Neural cell (in vitro differentiated cells): ENCODE results near the gene CACNA1C. TPM values are rescaled to one million over a fixed set of nuclear protein-coding genes. Genes with fewer than 3 reads are reported as not detected.

Source experiments
- H2AFZ ChIP-seq: fragments of 200-600, 300-800 bp; sonication (generic), shearing (Covaris generic); 2 replicates; pipeline ENCODE4 v1.6.0; 2014; ENCODE audit warnings: low read depth, mild to moderate bottlenecking, antibody characterized with exemption, low read length, moderate library complexity
- H3F3A ChIP-seq: fragments of 200-600 bp; shearing (Covaris generic); 2 replicates; pipeline ENCODE4 v1.6.1; 2016; ENCODE audit warnings: mild to moderate bottlenecking, moderate library complexity, mixed read lengths, antibody characterized with exemption, low read length; ENCODE audit not compliant: insufficient read depth, poor library complexity, severe bottlenecking
- H3K27ac ChIP-seq: fragments of 200-600, 300-800 bp; sonication (generic), shearing (Covaris generic); 2 replicates; pipeline ENCODE4 v1.5.1; 2014; ENCODE audit warnings: mild to moderate bottlenecking, low read length, moderate library complexity
- H3K27me3 ChIP-seq: fragments of 300-800, 200-600 bp; sonication (generic), shearing (Covaris generic); 2 replicates; pipeline ENCODE4 v1.6.0; 2014; ENCODE audit warnings: mild to moderate bottlenecking, low read depth, low read length, moderate library complexity; ENCODE audit not compliant: insufficient read depth
- H3K36me3 ChIP-seq: fragments of 300-800, 200-600 bp; sonication (generic), shearing (Covaris generic); 2 replicates; pipeline ENCODE4 v1.5.1; 2014; ENCODE audit warnings: mild to moderate bottlenecking, antibody characterized with exemption, low read length, moderate library complexity; ENCODE audit not compliant: insufficient read depth
- H3K4me2 ChIP-seq: fragments of 300-800, 200-600 bp; sonication (generic), shearing (Covaris generic); 2 replicates; pipeline ENCODE4 v1.6.0; 2014; ENCODE audit warnings: mild to moderate bottlenecking, low read length
- H3K4me3 ChIP-seq: fragments of 300-800, 200-600 bp; sonication (generic), shearing (Covaris generic); 2 replicates; pipeline ENCODE4 v1.5.1; 2014; ENCODE audit warnings: mild to moderate bottlenecking, low read length, moderate library complexity
- H3K79me2 ChIP-seq: fragments of 200-600 bp; shearing (Covaris generic); replicated peaks from 2 replicates; pipeline ENCODE4 v1.6.0; 2014; ENCODE audit warnings: mild to moderate bottlenecking, low read length, moderate library complexity; ENCODE audit not compliant: insufficient read depth
- H3K9ac ChIP-seq: fragments of 300-800, 200-600 bp; sonication (generic), shearing (Covaris generic); 2 replicates; pipeline ENCODE4 v1.6.1; 2016; ENCODE audit warnings: mild to moderate bottlenecking, low read length, mixed read lengths
- H3K9me2 ChIP-seq: fragments of 200-600 bp; shearing (Covaris generic); 2 replicates; pipeline ENCODE4 v1.6.1; 2016; ENCODE audit warnings: mild to moderate bottlenecking, low read length, mixed read lengths; ENCODE audit not compliant: insufficient read depth
- H3K9me3 ChIP-seq: fragments of 200-600, 300-800 bp; sonication (generic), shearing (Covaris generic); 2 replicates; pipeline ENCODE4 v1.6.1; 2016; ENCODE audit warnings: mild to moderate bottlenecking, mixed run types, low read length, moderate library complexity, mixed read lengths
- H4K20me1 ChIP-seq: fragments of 200-600 bp; shearing (Covaris generic); 2 replicates; pipeline ENCODE4 v1.6.1; 2016; ENCODE audit warnings: mild to moderate bottlenecking, mixed run types; ENCODE audit not compliant: insufficient read depth
- EP300 ChIP-seq: fragments of 450-650 bp; conservative IDR thresholded peaks from 2 replicates; pipeline ENCODE4 v1.6.1; 2014; ENCODE audit warnings: antibody characterized with exemption, mild to moderate bottlenecking, moderate library complexity; ENCODE audit not compliant: poor library complexity, severe bottlenecking
- EZH2 ChIP-seq: fragments of 200-600, 300-800 bp; shearing (Covaris generic), sonication (generic); IDR thresholded peaks from 2 replicates; pipeline ENCODE4 v1.6.1; 2014; ENCODE audit warnings: antibody characterized with exemption, low read length, borderline replicate concordance, mild to moderate bottlenecking; ENCODE audit not compliant: insufficient read depth, poor library complexity, severe bottlenecking
- MXI1 ChIP-seq: fragments of 450-650 bp; conservative IDR thresholded peaks from 2 replicates; pipeline ENCODE4 v1.6.1; 2014; ENCODE audit warnings: antibody characterized with exemption, mild to moderate bottlenecking; ENCODE audit not compliant: poor library complexity, severe bottlenecking
- POLR2AphosphoS5 ChIP-seq: IDR thresholded peaks from 2 replicates; pipeline ENCODE4 v1.6.1; 2012
- RAD21 ChIP-seq: fragments of 450-650 bp; conservative IDR thresholded peaks from 2 replicates; pipeline ENCODE4 v1.6.1; 2014; ENCODE audit warnings: antibody characterized with exemption, mild to moderate bottlenecking, moderate library complexity
- SMC3 ChIP-seq: fragments of 450-650 bp; conservative IDR thresholded peaks from 2 replicates; pipeline ENCODE4 v1.6.1; 2014; ENCODE audit warnings: antibody characterized with exemption, mild to moderate bottlenecking, moderate library complexity; ENCODE audit not compliant: poor library complexity
- TAF1 ChIP-seq: IDR thresholded peaks from 2 replicates; pipeline ENCODE4 v1.6.1; 2012; ENCODE audit warnings: low read depth
- polyA plus RNA-seq: library from polyadenylated mRNA; depleted of rRNA; stranded (reverse); fragments of >200 nt; gene quantifications from 2 replicates; pipeline ENCODE4 v1.2.3, GENCODE V29; 2014
- TF ChIP-seq, protein P1 (sequence below): fragments of 450-650 bp; IDR thresholded peaks from 2 replicates; pipeline ENCODE4 v1.5.1; 2014; ENCODE audit warnings: antibody characterized with exemption, mild to moderate bottlenecking, moderate library complexity; ENCODE audit not compliant: poor library complexity, severe bottlenecking
- TF ChIP-seq, protein P2 (sequence below): IDR thresholded peaks from 2 replicates; pipeline ENCODE4 v1.6.1; 2012; ENCODE audit warnings: borderline replicate concordance

CACNA1C gene
- polyA plus RNA-seq, 1 donor from 2014 or later, result 9.7 TPM

DNA sequence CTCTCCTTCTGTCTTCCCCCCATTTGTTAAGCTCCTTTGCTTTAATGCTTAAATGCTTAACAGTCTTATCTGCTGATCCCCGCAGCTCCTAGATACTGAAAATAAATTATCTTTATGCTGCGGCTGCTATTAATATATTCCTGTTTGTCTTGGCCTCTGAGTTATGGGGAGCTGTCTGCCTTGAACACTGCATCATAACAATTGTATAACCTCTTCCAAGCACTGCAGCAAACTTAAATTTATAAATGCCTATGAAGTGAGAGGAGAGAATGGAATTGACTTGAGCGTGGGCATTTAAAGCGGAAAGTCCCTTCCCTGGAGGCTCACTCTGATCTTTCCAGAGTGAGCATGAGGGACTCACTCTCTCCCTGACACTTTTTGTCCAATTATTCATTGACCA, 25.4 kb upstream of the CACNA1C start (continued):
- no peak for TF ChIP-seq SMC3
- TF ChIP-seq EZH2, result no peak

DNA sequence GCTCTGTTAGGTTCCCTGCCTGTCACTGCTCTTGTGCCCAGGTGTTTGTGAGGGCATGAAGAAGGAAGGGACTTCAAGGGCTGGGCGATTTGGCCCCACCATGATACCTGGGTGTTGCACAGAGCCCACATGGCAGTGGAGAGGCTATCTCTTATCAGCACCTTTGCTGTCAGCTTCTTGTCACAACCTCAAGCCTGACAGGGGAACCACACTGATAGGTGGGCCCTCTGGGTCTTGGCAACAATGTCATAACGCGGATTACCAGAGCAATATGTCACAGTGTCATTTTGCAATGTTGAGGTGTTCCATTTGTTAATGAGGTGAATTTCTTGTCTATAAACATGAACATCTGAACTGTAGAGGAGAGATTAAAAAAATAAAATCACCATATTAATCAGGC, 22.9 kb upstream of the CACNA1C start:
- H3K27me3 ChIP-seq, result no peaks in the 10 kb centered on the region
- no peak overlapping the region for H2AFZ ChIP-seq
- no peak overlapping the region for H3K9ac ChIP-seq
- TF ChIP-seq RAD21 (no peak), TAF1 (no peak), EP300 (no peak), MXI1 (no peak)
- no peak overlapping the region for H3K4me3 ChIP-seq
- no peaks in the 10 kb centered on the region for H3K9me3 ChIP-seq
- no peak overlapping the region for H3K27ac ChIP-seq
- H3K4me2 ChIP-seq, result no peak overlapping the region
- no peaks in the 10 kb centered on the region for H3K36me3 ChIP-seq
- no peaks in the 10 kb centered on the region for H3F3A ChIP-seq
- H3K9me2 ChIP-seq, result no peaks in the 10 kb centered on the region
- no peaks in the 10 kb centered on the region for H3K79me2 ChIP-seq
- no peaks in the 10 kb centered on the region for H4K20me1 ChIP-seq

DNA sequence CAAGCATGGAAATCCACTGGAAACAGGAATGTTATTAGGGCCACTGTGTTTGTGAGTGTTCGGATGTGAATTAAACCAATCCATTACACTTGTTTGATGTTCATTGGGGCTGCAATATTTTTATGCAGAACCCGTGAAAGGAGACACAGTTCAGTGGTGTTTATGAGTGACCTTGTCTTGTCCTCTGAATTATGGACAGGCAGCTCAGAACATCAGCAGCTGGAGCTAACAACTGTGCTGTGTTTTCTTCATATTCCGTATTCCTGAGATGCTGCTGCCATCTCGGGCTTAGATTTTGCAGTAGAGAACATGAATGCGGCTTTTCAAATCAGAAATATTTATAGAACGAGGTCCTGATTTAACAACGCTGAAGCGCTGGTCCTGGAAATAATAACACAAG, 20.3 kb upstream of the CACNA1C start:
- Histone ChIP-seq H3K4me3 (no peak overlapping the region), H2AFZ (no peak overlapping the region), H3K9ac (no peak overlapping the region), H3K36me3 (no peaks in the 10 kb centered on the region), H3K9me2 (no peaks in the 10 kb centered on the region), H3K79me2 (no peaks in the 10 kb centered on the region), H3K9me3 (no peaks in the 10 kb centered on the region), H3K27me3 (no peaks in the 10 kb centered on the region), H3K4me2 (no peak overlapping the region), H3F3A (no peaks in the 10 kb centered on the region), H4K20me1 (no peaks in the 10 kb centered on the region), H3K27ac (no peak overlapping the region)
- TF ChIP-seq, protein P1, sequence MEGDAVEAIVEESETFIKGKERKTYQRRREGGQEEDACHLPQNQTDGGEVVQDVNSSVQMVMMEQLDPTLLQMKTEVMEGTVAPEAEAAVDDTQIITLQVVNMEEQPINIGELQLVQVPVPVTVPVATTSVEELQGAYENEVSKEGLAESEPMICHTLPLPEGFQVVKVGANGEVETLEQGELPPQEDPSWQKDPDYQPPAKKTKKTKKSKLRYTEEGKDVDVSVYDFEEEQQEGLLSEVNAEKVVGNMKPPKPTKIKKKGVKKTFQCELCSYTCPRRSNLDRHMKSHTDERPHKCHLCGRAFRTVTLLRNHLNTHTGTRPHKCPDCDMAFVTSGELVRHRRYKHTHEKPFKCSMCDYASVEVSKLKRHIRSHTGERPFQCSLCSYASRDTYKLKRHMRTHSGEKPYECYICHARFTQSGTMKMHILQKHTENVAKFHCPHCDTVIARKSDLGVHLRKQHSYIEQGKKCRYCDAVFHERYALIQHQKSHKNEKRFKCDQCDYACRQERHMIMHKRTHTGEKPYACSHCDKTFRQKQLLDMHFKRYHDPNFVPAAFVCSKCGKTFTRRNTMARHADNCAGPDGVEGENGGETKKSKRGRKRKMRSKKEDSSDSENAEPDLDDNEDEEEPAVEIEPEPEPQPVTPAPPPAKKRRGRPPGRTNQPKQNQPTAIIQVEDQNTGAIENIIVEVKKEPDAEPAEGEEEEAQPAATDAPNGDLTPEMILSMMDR, result no peak
- TF ChIP-seq RAD21, result no peak
- no peak for TF ChIP-seq EZH2
- no peak for TF ChIP-seq POLR2AphosphoS5
- TF ChIP-seq EP300, result no peak
- no peak for TF ChIP-seq SMC3
- no peak for TF ChIP-seq MXI1
- TF ChIP-seq, protein P2, sequence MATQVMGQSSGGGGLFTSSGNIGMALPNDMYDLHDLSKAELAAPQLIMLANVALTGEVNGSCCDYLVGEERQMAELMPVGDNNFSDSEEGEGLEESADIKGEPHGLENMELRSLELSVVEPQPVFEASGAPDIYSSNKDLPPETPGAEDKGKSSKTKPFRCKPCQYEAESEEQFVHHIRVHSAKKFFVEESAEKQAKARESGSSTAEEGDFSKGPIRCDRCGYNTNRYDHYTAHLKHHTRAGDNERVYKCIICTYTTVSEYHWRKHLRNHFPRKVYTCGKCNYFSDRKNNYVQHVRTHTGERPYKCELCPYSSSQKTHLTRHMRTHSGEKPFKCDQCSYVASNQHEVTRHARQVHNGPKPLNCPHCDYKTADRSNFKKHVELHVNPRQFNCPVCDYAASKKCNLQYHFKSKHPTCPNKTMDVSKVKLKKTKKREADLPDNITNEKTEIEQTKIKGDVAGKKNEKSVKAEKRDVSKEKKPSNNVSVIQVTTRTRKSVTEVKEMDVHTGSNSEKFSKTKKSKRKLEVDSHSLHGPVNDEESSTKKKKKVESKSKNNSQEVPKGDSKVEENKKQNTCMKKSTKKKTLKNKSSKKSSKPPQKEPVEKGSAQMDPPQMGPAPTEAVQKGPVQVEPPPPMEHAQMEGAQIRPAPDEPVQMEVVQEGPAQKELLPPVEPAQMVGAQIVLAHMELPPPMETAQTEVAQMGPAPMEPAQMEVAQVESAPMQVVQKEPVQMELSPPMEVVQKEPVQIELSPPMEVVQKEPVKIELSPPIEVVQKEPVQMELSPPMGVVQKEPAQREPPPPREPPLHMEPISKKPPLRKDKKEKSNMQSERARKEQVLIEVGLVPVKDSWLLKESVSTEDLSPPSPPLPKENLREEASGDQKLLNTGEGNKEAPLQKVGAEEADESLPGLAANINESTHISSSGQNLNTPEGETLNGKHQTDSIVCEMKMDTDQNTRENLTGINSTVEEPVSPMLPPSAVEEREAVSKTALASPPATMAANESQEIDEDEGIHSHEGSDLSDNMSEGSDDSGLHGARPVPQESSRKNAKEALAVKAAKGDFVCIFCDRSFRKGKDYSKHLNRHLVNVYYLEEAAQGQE, result no peak
- no peak for TF ChIP-seq TAF1
